Activated T-cell treated with anti-CD3 and anti-CD28 coated beads for 24 hours (primary cell): ENCODE measurements around the gene TNNC2.
A peak's percentile ranks its signal among the peaks of the same experiment; 100 is the strongest.
"Not testable (repeated sequence)": the region's sequence is repeated elsewhere in the genome, so short reads cannot be mapped to it uniquely, and the experiment has no call there.

Experiments
- DNase-seq: peaks from one replicate; pipeline ENCODE4 v3.0.0-alpha.2; 2020; ENCODE audit warnings: low read depth

TNNC2 gene

DNA sequence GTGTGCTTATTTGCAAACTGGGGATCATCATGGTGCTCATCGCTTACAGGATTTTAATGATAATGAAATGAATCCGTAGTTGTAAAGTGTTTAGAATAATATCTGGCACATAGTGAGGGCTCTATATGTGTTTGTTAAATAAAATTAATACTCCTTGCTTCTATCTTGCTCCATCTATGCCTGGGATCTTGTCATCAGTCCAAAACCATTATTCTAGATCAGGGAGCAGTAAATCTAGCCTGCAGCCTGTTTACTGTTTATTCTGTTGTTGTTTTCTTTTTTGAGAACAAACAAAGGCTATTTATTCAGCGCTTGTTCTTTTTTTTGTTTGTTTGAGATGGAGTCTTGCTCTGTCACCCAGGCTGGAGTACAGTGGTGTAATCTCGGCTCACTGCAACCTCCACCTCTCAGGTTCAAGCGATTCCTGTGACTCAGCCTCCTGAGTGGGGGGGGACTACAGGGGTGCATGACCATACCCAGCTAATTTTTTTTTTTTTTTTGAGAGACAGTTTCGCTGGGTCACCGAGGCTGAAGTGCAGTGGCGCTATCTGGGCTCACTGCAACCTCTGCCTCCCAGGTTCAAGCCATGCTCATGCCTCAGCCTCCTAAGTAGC lies 22.0 kb upstream of the TNNC2 start:
- no peak for DNase-seq

DNA sequence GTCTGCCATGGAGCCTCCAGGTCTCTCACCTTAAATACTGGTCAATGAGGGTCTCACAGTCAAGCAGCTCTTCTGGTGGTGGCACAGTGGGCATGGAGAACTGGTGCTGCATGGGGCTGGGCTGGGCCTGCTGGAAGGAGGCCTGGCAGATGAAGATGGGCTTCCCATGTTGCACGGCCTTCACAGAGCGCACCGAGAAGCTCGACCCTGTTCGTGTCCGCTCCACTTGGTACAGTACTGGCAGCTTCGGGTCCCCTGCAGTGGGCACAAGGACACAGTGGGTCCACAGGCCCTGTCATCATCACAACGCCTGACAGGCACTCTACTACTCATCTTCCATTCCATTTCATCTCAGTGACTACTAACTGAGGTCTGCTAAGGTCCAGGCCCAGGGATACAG lies 21.3 kb upstream of the TNNC2 start:
- DNase-seq: no peak

DNA sequence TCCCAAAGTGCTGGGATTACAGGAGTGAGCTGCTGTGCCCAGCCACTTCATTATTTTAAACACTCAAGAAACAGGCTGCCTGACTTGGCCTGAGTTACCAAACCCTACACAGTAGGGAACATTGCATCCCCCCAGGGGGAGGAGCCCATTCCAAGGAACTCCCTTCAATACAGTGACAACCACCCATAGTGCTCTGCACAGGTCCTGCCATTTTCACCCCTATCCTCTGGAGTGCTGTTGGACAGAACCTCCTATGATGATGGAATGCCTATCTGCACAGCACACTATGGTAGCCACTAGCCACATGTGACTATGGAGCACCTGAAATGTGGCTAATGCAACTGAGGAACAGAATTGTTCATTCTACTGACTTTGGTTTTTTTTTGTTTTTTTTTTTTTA lies 18.3 kb upstream of the TNNC2 start:
- DNase-seq: no peak

DNA sequence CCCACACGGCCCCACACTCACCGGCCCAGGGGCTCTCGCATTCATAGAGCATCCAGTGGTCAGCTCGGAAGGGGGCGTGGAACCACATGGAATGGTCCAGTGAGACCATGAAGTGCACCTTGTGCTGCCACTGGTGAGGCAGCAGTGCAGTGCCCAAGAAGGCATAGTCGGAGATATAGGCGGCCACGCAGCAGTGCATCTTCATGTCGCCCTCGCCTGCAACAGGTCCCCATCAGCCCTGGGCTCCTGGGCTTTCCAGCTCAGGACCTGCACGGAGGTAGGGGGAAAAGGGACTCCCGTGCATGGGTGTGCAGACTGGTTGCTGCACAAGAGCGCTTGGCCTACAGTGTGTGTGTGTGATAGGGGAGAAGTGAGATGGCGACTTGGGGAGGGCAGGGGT lies 16.4 kb upstream of the TNNC2 start:
- no peak for DNase-seq

DNA sequence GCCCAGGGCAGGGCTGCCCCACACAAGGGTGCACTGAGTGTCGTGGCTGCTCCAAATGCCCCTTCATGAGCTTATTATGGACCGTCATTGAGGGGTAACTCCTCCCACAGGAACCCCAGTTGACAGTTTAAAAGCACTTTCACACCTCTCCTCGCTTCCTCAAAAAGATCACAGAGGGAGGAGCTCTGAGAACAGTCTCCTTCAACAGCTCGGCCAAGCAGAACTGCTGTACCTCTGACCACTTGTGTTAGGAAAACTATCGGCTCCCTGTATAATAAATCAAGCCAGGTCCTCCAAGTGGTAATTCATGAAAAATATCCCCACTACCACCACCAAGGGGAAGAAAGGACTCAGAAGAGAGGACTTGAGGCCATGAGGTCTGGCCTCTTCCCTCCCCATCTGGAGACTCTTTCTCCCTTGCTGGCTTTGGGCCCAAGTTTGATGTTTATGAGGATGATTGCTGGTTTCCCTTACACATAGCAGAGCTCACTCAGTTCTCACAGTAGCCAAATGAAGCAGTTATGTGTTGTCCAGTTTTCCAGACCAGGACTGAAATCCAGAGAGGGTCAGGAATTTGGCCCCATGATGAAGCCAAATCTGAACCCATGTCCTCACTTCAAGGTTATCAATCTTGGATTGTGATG lies 15.2 kb upstream of the TNNC2 start:
- DNase-seq: no peak

DNA sequence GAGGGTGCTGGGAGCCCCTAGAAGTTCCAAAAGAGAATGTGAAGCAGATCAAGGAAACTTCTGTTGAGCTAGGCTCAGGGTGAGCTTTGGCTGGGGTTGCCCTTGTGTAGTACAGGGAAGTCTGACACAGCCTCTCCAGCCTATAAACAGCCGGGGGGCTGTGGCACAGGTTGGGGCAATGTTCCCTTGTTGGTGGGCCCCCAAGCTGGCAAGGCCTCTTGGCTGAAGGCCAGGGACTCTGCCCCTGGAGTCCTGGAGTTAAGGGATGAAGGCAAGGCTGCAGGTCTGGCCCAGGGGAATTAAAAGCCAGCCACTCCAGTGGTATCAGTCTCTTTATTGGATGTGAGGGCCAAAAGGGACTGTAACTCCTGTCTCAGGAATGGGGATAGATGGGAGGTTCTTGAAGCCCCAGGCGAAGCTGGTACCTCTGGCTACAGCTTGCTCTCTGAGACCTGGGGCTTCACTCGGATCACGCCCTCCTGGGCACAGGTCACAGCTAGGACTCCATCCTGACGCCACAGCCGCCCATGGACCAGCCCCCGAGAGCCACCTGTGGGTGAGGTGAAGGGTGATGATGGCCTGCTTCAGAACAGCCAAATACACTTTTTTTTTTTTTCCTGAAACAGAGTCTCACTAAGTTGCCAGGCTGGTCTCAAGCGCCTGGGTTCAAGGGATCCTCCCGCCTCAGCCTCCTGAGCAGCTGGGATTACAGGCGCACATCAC lies 14.5 kb upstream of the TNNC2 start:
- DNase-seq: no peak

DNA sequence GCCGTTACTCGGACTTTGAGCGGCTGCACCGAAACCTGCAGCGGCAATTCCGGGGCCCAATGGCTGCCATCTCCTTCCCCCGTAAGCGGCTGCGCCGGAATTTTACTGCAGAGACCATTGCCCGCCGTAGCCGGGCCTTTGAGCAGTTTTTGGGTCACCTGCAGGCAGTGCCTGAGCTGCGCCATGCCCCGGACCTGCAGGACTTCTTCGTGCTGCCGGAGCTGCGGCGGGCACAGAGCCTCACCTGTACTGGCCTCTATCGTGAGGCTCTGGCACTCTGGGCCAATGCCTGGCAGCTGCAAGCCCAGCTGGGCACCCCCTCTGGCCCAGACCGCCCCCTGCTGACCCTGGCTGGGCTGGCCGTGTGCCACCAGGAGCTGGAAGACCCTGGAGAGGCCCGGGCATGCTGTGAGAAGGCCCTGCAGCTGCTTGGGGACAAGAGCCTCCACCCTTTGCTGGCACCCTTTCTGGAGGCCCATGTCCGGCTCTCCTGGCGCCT lies 13.6 kb upstream of the TNNC2 start:
- no peak for DNase-seq

DNA sequence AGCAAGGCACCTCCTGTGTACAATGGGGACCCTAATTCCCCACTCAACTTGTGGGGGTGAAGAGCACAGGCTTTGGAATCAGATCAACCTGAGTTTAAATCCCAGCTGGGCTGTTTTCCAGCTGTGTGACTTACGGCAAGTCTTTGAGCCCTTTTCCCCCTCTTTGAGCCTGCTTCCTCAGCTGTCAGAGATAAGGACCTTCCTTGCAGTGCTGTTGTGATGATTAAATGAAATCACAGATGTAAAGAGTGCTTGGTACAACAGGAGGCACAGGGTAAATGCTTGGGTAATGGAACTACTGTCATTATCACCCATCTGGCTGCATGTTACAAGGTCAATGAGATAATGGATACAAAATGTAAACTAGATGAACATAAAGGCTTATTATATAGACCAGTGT lies 9.7 kb upstream of the TNNC2 start:
- no peak for DNase-seq

DNA sequence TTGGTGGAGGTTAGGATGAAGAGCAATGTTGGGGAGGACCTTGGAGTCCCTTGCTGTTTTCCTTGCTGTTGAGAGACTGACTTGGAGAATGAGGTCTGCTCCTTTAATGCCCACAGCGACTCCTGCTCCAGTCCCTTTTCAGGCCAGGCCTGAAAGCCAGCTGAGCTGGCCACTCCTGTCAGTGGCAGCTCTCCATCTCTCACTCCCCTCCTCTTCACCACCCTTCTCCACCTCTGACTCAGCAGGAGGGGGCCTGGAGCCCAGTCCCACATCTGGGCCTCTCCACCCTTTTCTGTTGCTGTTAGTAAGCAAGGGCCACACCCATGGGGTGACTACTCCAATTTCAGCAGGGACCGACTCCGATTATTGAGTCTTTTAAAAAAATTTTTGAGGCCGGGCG lies 8.7 kb upstream of the TNNC2 start:
- no peak for DNase-seq

DNA sequence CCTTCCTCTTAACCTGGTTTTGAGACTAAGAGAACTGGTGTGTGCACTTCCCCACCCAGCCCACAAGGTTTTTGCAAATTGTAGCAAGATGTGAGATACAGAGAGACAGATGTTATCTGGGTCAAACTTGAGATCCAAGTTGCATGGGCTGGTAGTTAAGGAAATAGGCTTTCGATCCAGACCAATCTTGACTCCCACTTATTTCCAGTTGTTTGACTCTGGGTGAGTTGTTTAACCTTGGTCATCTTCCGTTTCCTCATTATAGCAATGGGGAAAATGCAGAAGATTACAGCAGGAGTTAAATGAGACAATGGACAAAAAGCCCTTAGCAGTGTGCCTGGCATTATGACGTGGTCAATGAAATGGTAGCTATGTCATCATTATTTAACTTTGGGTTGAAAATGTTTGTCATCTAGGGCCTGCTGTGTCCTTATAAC lies 8.2 kb upstream of the TNNC2 start:
- DNase-seq: no peak

DNA sequence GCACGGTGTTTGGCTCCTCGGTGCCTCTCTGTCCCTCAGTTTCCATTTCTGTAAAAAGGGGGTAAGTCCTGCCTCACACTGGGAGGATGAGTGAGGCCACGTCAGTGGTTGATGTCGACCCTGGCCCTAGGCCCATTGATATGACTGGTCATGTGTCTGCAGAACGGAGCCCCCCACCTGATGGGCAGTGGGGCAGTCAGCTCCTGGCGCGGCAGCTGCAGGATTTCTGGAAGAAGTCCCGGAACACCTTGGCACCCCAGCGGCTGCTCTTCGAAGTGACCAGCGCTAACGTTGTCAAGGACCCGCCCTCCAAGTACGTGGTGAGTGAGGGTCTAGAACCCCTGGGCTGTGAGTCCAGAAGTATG lies 7.7 kb upstream of the TNNC2 start:
- DNase-seq: no peak

DNA sequence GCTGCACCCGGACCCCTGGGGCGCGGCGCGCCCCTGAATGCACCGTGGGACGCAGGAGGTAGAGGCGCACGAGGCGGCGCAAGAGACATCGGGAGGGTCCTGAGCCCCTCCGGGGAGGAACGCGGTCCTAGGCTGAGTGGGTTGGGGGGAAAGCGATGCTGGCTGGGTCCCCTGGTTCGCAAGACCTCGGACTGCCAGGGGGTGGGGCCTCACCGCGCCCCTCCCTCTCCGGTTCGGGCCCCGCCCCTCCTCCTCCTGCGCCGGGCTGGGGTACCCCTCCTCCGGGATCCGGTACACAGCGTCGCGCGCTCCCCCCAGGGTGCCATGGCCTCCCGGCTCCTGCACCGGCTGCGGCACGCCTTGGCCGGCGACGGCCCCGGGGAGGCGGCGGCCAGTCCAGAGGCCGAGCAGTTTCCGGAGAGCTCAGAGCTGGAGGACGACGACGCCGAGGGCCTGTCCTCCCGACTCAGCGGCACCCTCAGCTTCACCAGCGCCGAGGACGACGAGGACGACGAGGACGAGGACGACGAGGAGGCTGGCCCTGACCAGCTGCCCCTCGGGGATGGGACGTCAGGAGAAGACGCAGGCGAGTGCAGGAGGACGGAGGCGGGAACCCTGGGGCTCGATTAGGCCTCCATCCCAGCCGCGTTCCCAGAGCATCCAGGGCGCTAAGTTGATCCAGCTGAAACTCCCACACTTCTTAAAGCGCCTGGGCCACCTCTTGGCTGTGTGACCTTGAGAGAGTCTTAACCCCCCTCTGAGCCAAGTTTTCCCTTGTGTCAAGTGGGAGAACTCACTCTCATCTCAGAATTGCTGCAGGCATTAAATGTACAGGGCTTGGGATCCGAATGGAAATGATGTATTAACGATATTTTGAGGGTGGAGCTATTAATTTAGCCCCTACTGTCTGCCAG lies 7.0 kb upstream of the TNNC2 start:
- peak; percentile 24 for DNase-seq

DNA sequence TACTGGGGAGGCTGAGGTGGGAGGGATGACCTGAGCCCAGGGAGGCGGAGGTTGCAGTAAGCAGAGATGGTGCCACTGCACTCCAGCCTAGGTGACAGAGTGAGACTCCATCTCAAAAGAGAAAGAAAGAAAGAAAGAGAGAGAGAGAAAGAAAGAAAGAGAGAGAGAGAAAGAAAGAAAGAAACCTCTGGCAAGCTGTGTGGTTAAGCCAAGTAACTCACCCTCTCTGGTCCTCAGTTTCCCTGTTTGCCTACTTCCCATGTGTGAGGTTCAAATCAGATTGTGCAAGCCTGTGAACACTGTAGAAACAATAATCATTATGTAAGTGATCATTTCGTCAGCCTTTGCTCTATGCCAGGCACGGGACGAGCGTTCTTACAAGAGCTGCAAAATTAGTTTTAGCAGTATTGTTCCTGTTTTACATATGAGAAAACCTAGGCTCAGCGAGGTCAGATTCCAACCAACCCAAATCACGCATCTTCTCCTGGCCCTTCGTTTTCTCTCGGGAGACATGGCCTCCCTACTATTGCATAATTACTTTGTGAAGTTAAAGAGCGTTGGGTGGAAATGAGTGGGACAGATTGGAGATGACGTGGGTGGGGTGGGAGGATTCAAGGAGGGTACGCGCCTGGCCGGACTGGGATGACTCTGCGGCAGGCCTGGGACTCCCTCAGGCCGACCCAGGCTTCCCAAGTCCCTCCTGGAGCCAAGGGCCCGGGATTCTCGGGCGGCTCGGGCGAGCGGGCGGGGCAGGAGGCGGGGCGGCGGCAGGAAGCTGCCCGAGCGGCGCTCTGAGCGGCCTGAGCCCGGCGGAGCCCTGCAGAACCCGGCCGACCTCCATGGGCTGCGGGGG lies 6.1 kb upstream of the TNNC2 start, which contains the start of gene SNX21:
TSS of gene SNX21 (plus strand) at position 770 of the 853 bp plus-strand sequence. CDS start 121 bp downstream, outside the sequence.
- DNase-seq: no peak

DNA sequence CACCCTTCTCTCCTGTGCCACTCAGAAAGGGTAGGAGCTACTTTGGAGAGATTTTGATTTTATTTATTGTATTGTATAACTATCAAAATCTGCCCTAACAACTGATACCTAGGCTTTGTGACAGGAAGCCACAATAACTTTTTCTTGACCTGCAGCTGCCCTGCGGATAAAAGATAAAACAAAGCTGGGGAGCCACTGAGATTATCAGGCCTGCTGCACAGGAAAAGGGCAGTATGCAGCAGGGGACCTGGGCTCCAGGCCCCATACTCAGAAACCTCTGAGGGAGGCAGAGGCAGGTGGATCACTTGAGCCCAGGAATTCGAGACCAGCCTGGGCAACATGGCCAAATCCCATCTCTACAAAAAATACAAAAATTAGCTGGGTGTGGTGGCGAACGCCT lies 5.5 kb upstream of the TNNC2 start:
- no peak for DNase-seq

DNA sequence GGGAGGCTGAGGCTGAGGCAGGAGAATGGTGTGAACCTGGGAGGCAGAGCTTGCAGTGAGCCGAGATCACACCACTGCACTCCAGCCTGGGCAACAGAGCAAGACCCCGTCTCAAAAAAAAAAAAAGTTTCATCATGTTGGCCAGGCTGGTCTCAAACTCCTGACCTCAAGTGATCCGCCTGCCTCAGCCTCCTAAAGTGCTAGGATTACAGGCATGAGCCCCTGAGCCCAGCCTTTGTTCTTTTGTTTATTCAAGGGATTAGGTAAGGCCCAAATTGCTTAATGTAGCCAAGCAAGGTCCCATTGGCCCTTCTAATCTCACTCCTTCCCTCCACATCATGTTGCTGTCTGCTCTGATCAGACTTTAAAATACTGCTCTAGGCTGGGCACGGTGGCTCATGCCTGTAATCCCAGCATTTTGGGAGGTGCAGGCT lies 2.6 kb upstream of the TNNC2 start:
- DNase-seq: not testable (repeated sequence)

DNA sequence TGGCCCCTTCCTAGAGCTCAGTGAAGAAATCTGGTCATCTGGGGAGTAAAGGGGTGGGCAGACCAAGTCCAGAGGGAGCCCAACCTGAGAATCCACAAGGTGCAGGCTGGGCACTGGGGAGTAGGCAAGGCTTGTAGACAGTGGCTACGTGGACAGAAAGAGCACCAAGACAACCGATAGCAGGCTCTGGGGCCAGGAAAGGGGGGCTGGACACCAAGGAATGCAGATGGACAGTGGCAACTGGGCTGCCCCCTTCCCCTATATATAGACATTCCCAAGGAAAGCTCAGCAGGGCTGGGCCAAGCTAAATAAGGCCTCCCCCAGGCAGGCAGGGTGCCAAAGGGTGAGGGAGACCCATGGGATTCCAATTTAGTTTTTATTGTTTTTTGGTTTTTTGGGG lies 1.5 kb upstream of the TNNC2 start:
- DNase-seq: no peak

DNA sequence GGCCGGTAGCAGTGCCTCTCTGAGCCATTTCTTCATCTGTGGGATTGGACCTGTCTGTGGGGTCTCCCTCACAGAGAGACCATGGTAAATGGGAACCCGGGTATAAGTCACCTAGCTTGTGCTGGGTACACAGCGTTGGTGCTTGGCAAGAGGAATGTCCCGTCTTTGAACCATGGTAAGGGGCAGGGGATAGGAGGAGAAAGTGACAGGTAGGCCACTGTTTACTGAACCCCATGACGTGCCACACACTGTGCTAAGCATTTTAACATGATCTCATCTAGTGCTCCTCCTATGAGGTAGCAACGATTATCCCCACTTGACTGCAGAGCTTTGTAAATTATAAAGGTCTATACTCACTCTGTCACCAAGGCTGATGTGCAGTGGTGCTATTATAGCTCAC lies 600 bp upstream of the TNNC2 start:
- no peak for DNase-seq

DNA sequence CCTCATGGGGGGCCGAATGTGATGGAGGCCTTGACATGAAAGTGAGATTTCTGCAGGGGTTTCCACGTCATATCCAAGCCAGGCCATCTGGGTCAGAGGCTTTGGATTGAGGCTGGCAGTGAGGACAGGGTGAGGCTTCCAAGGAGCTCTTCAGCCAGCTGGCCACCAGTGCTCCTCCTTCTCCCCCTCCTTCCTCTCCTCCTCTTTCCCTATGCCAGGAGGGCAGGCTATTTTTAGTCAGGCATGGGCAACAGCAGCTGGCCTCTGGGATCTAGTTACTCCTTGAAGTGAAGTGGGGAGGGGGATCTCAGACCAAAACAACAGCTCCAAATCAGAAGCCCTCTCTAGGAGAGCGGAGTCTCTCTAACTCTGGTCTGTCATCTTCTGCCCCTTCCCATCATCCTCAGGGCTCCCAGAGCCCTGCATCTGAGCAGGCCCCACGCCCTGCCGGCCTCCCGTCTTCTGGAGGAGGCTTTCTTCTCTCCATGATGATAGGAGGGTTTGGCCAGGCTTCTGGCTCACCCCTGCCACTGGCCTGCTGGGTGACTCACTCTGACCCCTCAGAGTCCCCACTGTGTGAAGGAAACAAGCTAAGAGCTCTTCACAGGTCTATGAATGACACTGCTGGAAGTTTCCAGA lies 612 bp downstream of the TNNC2 start:
- no peak for DNase-seq

DNA sequence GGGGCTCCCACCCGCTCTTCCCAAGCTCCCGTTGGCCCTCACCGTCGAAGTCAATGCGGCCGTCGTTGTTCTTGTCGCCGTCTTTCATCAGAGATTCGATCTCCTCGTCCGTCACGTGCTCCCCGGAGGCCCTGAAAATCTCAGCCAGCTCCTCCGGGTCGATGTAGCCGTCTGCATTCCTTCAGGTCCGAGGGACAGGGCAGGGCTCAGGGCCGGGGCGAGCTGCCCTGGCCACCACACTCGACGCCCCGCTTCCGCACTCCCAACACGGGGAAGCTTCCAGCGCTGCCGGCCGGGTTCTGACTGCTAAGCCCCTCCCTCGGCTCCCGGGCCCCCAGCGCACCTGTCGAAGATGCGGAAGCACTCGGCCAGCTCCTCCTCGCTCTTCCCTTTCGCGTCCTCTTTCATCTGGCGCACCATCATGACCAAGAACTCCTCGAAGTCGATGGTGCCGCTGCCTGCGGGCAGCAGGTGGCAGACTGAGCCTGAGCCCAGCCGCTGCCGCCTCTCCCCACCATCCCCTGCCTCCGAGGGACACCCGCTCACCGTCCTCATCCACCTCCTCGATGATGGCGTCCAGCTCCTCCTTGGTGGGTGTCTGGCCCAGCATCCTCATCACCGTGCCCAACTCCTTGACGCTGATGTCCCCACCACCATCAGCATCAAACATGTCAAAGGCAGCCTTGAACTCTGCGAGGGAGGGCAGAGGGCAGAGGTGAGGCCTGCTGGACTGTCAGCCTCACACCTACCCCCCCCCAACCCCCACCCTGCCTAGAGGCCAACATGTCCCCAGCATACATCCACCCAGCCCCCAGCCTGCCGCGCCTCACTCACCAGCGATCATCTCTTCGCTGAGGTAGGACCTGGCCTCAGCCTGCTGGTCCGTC lies 2.9 kb downstream of the TNNC2 start:
- peak; percentile 33 for DNase-seq

DNA sequence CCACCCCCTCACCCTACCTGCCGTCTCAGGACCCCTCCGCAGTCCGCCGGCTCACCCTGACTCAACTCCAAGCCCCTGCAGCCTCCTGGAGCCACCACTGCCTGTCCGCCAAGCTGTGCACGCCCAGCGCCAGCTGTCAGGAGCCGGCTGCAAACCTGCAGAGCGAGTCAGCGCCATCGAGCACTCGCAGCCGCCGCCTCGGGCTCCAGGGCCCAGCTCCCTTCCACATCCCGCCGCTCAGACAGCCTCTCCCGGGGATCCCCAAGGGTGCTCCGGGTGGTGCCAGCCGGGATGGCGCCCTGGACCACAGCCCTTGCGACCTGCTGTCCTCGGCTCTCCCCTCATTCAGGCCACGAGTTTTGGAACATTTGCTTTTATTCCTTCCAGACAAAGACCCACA lies 4.3 kb downstream of the TNNC2 start:
- DNase-seq: no peak
